ENCODE measurements around the gene CNTN5.

CNTN5 gene

DNA sequence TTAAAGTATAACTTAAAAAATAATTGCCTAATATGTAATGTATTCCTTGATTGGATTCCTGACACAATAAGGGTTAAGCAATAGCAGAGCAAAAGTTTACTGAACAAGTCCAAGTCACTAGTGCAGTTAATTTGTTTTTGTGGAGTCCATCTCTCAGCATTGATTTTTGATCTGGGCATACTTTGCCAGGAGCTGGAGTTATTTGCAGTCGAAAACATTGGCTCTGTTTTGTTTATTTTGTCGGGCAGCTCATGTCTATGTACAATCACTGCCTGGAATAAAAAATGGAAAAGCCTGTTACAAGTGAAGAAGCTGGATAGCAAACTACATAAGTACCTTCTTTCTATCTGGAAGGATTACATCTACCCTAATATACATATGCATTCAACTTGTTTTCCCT lies 625.2 kb downstream of the CNTN5 start:
- DNase-seq = no peak

DNA sequence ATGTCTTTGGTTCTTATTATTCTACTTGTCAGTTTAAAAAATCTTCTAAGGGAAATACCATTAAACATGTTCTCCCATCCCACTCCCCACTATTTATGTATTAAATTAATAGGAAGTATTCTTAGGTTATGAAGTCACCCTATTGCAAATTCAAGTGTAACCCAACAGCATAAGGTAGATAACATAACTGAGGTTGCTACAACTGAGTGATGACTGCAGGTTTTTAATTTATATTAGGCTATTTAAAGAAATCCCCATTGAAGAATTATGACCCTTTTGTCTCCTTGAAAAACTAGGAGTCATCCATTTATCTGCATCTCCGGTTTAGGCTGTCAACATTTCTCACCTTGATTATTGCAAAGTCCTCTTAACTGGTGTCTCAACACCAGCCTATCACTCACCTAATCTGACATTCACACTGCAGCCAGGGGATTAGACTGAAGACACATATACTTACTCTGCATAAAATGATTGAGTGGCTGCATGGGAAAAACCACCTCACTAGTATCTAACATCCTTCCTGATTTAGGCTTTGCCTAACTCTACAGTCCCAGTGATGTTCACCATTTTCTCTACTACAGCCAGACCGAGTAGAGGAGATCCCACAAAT lies 649.4 kb downstream of the CNTN5 start:
- no peak for DNase-seq

DNA sequence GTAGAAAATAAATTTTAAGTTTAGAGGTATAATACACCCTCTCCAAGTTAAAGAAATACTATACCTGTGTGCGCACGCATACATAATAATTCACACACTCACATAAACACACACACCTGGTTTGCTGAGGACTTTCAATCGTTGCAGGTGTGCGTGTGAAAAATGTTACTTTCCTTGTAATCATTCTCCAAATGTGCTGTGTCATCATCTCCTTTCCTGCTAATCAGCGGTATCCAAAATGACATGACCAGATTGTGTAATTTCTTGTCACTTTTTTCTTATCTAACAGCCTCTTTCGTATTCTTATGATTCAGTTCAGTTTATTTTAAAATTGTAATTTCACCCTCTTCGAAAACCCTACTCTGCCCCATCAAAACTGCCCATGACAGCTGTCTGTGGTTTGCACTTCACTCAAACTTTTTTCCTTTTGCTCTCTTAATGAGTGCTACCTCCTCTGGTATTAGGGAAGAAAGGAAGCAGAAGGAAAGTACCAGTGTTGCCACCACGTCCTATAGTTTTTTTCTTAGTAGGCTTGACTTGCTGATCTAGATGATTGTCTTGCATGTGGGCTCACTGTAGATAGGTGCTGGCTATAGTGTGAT lies 651.2 kb downstream of the CNTN5 start:
- DNase-seq = no peak

DNA sequence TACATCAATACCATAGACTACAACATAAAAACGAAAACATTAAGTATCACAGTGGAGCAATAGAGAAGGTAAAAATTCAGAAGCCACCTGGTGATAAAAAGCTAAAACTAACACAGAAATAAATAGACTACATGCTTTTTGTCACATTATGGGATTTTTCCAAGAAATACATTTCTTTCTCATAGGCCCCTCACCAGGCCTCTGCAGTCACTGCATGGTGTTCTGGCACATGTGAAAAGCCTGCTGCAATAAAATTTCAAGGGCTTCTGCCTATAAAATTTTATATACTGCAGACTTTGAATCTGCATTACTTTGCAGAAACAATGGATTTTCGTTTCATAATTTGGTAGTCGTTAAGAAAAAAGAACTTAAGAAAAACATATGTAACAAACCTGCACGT lies 655.5 kb downstream of the CNTN5 start:
- DNase-seq = no peak

DNA sequence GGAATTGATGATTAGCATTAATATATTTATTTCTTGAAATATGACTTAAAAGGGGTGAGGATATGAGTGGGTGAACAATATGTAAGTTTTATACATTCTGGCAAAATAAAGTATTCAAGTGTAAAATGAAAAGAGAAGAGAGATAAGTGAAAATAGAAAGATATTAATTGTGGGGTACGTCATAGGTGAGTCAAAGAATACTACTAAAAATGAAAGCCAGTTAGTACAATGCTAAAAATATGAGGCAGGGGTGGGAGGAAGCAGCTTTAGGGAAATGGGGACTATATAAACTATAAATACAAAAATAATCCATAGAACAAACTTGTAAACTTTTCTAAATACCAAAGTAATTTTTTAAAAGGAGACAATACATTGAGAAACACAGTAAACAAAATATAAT lies 661.4 kb downstream of the CNTN5 start:
- DNase-seq = no peak

DNA sequence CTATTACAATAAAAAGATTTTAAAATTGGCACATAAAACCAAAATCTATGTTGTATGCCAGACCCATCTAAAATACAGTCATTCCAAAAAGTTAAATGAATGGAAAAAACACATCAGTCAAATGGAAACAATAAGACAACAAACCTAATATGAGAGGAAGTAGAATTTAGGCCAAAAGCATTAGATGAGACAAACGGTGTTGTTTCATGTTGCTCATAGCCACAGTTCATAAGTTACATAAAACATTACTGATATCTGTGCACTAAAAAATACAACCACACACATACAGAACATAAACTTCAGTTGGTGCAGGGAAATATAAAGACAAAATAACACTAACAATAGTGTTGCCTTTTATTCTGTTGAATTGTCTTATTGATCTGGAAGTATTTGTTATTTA lies 661.9 kb downstream of the CNTN5 start:
- no peak for DNase-seq

DNA sequence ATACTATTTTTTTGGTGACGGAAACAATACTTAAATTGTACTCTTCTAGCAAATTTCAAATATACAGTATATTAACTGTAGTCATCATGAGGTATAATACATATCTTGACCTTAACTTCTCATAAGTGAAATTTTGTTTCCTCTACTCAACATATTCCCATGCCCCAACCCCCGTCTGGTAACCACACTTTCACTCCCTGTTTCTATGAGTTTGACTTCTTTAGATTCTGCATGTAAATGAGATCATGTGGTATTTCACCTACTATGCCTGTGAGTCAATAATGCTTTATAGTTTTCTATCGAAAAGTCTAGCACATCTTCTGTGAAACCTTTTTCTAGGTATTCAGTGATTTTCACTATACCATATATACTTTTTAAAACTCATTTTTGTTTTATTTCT lies 663.2 kb downstream of the CNTN5 start:
- no peak for DNase-seq

DNA sequence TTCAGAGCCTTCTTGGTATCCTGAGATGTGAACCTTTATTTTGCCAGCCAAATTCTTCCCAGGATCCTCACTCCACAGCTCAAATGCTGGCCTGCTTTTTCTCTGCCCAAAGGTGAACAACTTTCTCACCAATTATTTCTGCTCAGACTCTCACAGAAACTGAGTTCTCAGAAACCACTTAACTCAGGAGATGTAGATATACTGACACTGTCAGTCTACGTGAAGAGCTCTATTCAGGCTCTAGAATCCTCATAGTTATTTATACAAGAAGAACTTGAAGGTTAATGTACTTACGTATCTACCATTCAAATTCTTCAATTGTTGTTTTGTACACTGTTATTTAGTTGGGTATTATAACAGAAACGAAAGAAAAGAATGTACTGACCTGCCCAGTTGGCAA lies 666.1 kb downstream of the CNTN5 start:
- DNase-seq = no peak

DNA sequence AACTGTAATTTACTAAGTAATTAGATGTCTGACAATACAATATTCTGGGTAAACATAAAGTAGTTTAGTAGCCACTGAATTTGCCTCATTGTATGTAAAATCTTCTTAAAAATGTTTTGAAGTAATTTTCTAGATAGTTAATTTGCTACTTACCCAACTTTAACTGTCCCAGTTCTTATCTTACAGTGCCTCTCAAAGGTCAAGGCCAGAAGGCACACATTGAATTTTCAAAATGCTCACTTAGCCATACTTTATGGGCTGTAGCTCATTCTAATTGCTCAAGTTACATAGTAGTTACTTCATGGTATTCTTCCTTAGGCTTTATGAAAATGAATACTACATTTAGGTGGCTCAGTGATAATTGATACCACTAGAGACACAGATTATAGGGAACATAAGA lies 666.6 kb downstream of the CNTN5 start:
- DNase-seq = no peak

DNA sequence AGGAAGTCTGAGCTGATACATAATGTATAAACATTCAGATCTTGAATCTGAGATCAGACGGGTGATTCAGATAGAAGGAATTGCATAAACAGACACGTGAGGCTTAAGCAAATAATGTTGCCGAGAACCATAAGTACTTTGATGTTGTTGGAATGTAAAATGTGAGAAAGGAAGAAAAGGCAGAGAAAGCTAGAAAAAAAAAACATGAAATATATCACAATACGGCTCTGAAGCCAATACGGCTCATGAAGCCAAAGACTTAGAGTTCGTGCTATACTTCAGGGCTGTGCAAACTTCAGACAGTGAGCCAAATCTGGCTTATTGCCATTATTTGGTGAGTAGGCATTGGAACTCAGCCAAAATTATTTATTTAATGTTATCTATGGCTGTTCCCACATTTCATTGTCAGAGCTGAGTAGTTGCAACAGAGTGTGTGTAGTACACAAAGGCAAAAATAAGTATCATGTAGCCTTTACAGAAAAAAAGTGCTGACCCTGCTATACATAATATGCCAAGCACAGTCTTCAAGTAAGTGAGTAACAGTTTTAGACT lies 673.3 kb downstream of the CNTN5 start:
- no peak for DNase-seq

DNA sequence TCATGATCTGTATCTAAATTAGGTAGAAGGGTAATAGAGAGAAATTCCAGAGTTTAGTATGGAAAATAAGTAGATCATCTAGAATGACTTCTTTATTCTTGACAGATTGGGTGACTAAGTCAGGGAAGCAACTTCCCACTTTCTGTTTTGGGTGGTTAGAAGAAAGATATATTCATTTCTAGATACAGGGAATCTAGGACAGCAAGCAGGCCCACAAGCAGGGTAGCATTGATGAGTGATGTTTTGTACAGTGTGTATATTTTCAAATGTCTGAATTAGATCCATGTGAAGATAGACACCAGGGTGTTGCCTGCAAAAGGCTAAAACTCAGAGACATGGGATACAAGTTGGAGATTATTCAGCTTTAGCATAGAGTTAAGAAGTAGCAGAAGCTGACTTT lies 674.4 kb downstream of the CNTN5 start:
- no peak for DNase-seq

DNA sequence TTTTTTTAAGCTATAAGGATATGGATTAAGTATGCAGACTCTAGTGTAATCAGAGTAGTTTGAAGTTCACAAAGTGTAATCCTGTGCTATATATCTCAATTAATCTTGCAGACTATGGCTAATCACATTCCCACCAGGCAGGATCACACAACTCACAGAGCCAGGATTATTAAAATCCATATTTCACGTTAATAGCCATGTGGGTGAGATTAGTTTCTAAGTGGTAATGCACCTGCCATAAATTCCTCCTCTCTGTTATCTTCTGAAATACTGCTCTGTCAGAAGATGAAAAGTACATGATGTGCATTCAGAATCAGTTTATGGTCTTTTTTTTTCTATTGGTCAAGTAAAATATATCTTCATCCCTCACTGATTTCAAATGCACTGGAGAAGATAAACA lies 686.1 kb downstream of the CNTN5 start:
- DNase-seq = no peak

DNA sequence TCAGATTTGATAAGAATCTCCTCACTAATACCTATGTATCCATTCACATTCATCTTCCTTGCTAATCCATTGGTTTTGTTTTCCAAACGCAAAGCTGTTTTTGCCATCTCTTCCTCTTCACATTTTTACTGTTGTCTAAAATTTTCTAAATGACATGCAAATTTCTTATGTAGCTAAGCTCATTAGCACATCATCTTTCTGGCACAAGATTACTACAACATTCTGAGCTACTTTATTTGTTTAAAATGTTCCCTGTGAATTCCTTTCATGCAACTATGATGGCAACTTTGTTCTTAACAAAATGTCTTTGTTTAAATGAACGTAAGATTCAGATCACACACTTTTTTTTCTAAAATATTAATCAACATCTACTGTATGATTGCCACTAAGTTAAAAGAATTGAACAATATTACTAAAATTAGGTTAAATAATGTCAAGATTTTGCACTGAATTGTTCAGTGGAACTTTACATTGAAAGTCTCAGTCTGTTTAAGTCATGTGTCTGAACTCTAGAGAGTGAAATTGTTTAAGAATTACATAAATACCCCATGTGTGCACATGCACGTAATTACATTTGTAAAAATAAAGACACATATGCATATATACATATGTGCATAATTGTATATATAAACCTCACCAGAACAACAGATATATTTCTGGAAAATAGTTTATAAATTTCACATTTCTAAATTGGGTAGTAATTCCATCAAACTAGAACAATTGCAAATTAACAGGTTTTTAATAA lies 688.4 kb downstream of the CNTN5 start:
- no peak for DNase-seq

DNA sequence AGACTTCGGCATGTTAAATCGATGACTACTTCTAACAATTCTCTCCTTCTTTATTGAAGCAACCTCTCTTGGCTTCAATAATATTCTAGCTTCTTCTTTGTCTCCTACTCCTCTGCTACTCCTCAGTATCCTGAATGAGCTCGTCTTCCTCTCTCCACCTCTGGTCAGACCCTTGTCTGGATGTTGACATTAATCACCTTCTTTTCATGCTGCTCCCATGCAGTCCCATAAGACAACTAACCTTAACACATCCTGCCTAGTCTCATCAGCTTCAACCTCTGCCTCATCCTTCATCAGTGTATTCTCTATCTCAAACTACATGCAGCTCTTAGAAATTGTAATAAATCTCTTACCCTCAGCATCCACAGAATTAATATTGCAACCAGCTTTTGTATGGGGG lies 695.6 kb downstream of the CNTN5 start:
- DNase-seq = no peak

DNA sequence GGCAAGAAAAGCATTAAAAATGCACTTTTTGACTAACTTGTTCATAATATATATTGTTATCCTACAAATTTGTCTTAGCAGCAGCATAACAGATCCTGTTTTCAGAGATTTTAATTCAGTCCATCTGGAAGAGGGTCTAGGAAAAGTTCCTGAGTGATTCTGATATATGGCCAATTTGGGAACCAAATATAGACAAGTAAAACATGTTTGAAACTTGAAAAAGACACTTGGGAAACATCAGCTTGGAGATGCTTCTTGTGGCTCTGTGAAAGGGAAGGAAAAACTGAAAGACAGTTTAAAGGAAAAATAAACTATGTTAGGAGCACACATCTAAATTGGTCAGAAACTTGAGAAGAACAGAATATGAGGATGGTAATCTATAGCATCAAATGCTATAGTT lies 697.5 kb downstream of the CNTN5 start:
- DNase-seq = no peak

DNA sequence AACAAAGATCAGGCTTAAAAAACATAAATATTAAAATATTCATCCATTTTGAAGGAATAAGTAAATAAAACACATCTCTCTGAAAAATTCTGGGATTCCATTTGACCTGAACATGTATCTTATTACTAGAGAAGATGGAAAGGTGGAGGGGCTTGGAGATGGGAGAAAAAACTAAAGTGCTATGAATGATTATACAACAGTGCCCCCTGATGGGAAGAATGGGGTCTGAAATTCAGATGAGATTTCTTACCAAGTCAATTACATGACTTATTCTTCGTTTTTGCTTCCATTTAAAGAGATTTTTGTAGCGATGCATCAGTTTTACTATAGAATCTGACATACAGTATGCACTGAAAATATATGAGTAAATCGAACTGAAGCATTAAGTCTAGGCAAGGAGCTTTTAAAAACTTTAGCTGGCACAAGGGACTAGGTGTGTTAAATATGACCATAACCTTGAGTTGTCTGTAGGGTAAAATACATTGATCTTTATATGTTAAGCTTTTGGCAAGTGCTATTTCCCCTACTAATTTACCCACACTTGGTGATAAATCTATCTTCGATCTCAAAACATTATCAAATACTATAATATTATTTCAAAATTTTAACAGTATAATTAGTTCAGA lies 718.8 kb downstream of the CNTN5 start:
- DNase-seq = no peak

DNA sequence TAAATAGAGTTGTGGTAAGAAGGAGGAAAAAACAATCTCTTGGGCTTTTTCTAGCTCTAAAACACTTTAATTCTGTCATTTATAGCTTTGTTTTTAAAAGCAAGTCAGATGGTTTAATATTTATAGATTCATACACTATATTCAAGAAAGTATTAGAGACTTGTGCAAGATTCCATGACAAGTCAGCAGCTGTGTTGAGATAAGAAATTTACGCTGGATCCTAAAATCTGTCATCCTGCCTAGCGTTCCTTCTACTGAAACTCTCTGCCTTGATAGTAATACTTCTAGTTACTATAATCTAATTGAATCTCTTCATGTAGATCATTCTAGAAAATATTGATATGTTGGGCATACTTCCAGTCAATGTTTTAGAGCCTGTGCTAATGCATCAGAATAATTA lies 721.8 kb downstream of the CNTN5 start:
- DNase-seq = no peak

DNA sequence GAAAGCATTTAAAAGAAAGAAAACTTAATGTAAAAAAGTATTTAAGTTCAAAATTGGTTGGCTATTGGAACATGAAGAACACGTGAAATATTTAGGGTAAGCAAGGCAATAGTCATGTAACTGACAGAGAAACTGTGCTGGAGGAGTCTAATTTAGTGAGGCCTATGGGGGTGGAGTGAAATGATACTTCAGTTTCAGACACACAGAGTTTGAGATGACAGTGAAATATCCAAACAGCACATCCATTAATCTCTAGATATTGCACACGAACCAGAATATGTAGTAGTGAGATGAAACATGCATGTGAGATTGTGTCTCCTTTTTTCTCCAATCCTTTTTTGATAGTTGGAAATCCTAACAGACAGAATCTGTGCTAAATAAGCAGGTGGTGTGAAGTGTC lies 739.0 kb downstream of the CNTN5 start:
- DNase-seq = no peak

DNA sequence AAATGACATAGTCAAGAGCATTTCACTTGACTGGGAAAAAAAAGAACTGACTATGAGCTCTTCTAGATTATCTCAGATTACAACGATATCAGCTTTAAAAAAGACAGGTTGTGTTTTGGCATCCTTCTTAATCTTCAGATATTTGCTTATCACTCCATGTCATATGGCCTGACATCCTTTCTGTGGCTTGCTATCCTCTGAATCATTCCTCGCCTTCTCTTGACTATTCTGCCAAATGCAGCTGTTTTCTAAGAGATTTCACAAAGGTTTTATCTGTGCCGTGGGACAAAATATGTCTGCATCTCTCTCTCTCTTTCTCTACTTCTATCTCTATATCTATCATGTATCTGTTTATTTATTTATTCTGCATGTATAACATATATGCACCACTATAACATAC lies 746.1 kb downstream of the CNTN5 start:
- no peak for DNase-seq

DNA sequence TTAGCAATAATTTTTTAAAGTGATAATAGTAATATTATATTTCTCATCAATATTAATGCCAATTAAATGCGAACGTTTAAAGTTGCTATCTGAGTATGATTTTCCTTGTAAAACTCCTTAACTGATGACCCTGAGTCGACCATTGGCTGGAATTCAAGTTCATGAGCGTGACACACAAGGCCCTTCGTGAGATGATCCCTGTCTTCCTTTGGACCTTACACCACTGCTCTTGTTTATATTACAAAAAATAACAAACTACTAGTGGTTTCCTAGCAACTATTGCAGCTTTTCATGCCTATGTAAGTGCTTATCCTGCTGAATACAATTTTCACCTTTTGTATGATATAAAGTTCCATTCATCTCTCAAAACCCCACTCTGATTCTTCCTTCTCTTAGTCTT lies 752.9 kb downstream of the CNTN5 start:
- DNase-seq = no peak

DNA sequence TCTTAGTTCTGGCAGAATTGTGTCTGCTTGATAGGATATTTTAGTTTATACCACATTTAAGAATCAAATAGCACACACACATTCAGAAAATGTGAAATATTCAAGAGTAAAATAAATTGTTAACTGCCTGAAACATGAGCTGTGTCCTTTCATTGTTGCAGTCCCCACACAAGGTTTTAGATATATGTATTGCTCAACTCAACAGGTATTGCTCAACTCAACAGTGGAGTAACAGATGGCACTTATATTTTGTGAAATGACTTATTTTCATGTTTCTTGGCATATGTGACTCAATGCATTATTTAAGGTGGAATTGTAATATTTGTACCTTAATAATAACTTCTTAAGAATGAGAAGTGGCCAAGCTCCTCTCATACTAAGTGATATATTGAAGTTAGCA lies 760.3 kb downstream of the CNTN5 start:
- no peak for DNase-seq

DNA sequence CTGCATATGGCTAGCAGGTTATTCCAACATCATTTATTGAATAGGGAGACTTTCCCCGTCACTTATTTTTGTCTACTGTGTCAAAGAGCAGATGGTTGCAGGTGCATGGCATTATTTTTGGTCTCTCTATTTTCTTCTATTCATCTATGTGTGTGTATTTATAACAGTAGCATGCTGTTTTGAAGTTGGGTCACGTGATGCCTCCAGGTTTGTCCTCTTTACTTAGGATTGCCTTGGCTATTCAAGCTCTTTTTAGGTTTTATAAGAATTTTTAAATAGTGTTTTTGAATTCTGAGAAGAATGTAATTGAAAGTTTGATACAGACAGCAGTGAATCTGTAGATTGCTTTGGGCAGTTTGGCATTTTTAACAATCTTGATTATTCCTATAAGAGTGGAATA lies 770.6 kb downstream of the CNTN5 start:
- no peak for DNase-seq

DNA sequence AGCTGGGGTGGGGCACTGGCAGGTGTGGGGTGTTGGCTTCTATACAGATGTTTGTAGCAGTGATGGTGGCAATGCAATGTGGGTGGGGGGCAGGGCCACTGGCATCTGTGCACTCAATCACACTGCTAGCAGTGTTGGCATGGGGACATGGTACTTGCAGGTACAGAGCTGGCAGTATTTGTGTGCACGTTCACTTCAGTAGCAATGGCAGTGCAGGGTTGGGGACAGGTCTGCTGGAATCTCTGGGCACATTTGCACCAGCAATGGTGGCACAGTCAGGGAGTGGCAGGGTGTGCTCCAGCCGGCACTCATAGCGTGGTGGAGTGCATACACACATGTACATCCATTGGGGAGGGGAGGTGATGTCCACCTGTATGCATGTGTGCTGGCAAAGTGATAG lies 775.2 kb downstream of the CNTN5 start:
- DNase-seq = no peak

DNA sequence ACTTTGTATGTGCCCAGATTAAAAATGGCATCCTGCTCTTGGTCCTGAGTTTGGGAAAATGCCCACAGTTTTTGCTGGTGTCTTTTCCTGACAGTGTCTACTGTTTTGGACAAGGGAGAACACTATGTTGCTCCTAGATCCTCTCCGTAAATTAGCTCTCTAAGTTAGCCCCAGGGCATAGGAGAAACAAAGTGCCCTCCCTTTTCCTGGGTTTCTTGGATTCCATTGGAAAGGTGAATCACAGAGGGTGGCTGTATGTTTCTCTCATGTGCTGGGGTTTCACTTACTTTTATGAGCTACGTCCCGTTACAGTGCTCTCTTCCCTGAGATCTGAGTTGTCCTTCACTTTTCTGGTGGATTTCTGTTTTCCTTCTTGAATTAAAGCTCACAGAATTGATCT lies 782.8 kb downstream of the CNTN5 start:
- DNase-seq = no peak
